ENCODE measurements around the gene THOC5.

DNA sequence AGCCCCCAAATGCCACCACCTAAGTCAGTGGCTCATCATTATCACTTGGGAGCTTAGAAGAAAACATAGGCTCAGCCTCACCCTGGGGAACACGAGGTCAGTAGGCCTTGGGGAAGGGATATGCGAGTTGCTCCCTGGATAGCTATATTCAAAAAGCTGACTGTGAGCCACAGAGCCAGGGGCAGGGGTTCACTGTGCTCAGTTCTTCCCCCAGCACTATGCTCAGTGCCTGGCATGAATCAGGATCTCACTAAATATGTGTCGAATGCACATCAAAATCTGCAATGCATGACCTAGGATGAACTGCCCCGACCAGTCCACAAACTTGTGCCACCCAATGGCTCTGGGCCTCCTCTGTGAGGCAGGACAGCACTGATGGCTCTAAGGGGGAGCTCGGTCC, 35.1 kb downstream of the THOC5 start:
- TF ChIP-seq CREB1 (CRISPR knock-in tag; IDR thresholded peaks at IDR 0.05; ENCODE audit: low read depth): no peak
- no peak for TF ChIP-seq EZH2phosphoT487 (IDR thresholded peaks at IDR 0.05; ENCODE audit: unreplicated experiment)
- TF ChIP-seq, protein P1, sequence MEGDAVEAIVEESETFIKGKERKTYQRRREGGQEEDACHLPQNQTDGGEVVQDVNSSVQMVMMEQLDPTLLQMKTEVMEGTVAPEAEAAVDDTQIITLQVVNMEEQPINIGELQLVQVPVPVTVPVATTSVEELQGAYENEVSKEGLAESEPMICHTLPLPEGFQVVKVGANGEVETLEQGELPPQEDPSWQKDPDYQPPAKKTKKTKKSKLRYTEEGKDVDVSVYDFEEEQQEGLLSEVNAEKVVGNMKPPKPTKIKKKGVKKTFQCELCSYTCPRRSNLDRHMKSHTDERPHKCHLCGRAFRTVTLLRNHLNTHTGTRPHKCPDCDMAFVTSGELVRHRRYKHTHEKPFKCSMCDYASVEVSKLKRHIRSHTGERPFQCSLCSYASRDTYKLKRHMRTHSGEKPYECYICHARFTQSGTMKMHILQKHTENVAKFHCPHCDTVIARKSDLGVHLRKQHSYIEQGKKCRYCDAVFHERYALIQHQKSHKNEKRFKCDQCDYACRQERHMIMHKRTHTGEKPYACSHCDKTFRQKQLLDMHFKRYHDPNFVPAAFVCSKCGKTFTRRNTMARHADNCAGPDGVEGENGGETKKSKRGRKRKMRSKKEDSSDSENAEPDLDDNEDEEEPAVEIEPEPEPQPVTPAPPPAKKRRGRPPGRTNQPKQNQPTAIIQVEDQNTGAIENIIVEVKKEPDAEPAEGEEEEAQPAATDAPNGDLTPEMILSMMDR (conservative IDR thresholded peaks at IDR 0.05; ENCODE audit: low read depth in 2 of 2): no peak
- no peak for TF ChIP-seq POLR2AphosphoS5 (IDR thresholded peaks at IDR 0.05; ENCODE audit: low read depth)
- no peak for TF ChIP-seq EZH2 (IDR thresholded peaks at IDR 0.05; ENCODE audit: low read depth, unreplicated experiment)
- TF ChIP-seq REST (IDR thresholded peaks at IDR 0.05; ENCODE audit: unreplicated experiment): no peak
- no peak for TF ChIP-seq ZNF331 (CRISPR knock-in tag; IDR thresholded peaks at IDR 0.05; ENCODE audit: low read depth)
- TF ChIP-seq JUNB (IDR thresholded peaks at IDR 0.05; ENCODE audit: unreplicated experiment): no peak
- TF ChIP-seq, protein P2, sequence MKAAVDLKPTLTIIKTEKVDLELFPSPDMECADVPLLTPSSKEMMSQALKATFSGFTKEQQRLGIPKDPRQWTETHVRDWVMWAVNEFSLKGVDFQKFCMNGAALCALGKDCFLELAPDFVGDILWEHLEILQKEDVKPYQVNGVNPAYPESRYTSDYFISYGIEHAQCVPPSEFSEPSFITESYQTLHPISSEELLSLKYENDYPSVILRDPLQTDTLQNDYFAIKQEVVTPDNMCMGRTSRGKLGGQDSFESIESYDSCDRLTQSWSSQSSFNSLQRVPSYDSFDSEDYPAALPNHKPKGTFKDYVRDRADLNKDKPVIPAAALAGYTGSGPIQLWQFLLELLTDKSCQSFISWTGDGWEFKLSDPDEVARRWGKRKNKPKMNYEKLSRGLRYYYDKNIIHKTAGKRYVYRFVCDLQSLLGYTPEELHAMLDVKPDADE (IDR thresholded peaks at IDR 0.05): no peak
- TF ChIP-seq ZNF114 (CRISPR knock-in tag; IDR thresholded peaks at IDR 0.05): no peak
- no peak for TF ChIP-seq STAT1 (IDR thresholded peaks at IDR 0.05; ENCODE audit: unreplicated experiment)
- no peak for TF ChIP-seq NANOG (IDR thresholded peaks at IDR 0.05; ENCODE audit: borderline replicate concordance)
